HG02610 (cell line): ENCODE measurements around the gene NUP42.

Experiments
- ATAC-seq: cut with Tn5 transposase; IDR thresholded peaks from one replicate; pipeline ENCODE4 v1.9.1; 2021; ENCODE audit warnings: mild to moderate bottlenecking, moderate library complexity; ENCODE audit not compliant: unreplicated experiment

NUP42 gene

DNA sequence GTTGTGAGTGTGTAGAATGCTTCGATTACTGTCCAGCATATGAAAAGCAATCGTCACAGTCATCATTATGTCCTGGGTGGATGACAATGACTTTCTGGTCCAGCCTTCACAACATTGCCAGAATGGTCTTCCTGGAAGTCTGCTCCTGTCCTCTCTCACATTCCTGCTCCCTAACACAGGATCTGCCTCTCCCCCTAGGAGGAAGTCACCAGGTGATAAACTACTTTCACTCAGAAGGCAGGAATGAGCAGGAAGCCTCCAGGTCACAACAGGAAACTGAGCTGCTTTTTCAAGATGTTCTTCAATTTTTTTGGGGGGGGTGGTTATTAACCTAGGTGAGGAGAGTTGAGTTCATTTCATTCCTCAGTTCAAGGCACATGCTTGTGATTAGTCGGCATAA is 51.1 kb downstream of the NUP42 start:
- ATAC-seq = no peak

DNA sequence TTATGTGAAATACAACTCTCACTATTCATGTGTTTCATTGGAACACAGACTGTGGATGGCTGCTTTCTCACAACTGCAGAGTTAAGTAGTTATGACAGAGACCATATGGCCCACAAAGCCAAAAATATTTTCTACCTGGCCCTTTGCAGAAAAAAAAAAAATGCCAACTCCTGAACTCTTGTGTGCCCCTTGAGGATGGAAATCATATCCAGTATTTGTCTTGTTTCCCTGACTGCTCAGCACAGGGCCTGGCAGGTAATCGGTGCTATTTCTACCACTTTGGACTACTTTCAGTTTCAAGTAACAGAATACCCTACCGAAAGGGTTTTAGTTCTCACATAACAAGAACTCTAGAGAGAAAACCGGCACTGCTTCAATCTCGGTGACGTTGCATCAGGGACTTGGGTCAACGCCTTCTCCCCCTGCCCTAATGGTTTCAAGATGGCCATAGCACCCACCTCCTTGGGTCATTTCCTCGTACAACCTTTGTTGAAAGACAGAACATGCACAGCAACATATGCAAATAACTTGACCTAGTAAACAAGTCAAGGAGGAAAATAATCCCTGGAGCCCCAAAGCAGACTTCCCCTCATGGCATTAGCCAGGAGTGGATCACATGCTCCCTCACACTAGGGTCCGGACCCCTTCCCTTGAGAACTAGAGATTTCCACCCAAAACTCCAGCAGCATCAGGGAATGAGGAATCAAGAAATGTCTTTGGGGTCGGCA is 52.9 kb downstream of the NUP42 start:
- ATAC-seq = peak; percentile 95

DNA sequence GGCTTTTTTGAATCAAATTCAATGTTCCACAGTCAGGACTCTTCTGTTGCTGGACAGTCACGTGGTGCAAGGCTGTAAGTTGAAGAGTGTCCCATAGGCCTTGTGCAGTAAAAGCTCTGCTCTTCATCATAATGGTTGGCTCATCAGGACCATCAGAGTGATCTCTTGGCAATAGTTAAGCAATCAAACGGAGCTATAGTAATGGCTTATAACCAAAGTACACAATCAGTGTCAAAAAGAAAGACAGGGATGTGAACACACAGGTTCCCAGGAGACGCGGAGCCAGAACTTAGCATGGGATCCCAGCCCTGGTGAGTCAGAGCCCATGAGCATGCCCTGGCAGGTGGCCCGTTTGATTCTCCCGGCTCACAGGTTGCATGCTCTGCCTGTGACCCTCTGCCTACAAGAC is 54.0 kb downstream of the NUP42 start:
- no peak for ATAC-seq

DNA sequence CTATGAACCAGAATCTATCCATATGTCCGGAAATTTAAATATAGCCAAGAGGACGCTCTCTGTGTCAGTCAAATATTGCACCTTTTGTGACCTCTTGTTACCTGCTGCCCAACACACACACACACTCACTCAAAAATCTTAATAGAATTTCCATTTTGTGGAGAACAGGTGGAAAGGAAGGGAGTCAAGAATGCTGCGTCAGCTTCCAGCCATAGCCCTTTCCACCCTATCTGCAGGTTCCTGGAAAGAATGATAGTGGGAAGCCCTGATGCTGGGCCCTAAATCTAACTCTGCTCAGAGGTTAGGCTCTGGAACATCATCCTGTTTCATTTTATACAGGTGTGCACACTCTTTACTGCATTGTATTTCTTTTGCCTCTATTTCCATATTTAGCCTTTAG is 55.2 kb downstream of the NUP42 start:
- ATAC-seq = no peak

DNA sequence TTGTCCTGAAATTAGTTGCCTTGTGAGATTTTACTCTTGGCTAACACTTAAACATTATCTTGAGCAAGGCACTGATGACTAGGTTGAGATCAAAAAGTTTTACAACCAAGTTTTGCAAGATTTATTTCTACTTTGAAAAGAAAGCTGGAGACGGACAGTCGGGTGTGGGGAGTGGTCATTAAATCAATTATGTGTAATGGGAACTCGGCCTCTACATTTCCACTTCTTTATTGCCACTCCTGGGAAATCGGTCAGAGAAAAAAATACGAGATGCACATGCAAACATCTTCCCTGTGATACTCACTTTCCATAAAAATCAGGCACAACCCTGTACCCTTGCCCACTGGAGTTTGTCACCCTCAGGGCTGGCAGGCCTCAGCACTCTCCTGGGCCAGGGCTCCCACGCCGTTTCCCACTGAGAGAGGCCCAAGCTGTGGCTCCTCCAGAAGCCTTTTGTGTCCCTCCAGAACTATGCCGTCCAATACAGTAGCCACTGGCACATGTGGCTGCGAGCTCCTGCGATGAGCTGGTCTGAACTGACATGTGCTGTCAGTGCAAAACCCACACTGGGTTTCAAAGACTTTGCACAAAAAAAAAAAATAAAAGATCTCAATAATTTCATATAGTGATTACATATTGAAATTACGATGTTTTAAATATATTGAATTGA is 57.3 kb downstream of the NUP42 start:
- no peak for ATAC-seq

DNA sequence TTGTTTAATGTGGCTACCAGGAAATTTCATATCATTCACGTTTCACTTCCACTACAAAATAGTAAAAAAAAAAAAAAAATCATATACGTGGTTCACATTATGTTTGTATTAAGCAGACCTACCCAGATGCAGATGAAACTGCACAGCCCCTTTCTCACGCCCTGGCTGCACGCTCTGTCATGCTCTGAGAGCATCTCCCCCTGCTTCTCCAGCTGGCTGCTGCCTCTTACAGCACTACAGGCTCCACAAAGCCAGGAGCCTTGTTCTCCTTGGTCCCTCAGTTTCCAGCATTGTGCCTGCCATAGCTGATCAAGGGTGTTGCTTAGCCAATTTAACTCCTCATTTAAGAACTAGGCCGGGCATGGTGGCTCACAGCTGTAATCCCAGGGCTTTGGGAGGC is 57.9 kb downstream of the NUP42 start:
- ATAC-seq = no peak

DNA sequence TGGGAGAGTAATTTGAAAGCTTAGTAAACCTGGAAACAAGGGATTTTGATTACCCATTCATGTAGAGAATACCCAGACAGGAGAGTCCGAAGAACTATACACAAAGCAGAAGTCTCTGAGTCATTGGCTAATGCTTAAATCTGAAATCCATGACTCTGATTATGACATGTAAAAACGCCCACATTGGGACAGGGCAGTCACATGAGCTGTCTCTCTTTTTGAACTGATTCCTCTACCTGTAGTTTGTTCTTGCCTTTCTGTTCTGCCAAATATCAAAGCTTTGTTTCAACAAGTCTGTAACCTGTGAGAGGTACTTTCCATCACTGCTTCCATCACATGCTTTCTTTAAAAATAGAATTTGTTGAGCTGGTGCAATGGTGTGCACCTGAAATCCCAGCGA is 60.5 kb downstream of the NUP42 start:
- ATAC-seq = peak; percentile 62

DNA sequence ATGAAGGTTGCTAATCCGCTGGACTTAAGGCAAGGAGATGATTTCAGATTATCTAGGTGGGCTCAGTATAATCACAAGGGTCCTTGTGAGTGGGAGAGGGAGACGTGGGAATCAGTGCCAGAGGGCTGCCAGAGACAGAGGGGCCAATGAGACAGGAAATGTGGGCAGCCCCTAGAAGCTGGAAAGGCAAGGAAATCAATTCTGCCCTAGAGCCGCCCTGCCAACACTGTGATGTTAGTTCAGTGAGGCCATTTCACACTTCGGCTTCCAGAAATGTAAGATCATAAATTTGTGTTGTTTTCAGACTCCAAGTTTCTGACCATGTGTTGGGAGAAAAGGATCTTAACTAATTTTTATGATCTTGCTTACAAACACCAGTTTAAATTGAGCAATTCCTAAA is 61.1 kb downstream of the NUP42 start:
- ATAC-seq = no peak

DNA sequence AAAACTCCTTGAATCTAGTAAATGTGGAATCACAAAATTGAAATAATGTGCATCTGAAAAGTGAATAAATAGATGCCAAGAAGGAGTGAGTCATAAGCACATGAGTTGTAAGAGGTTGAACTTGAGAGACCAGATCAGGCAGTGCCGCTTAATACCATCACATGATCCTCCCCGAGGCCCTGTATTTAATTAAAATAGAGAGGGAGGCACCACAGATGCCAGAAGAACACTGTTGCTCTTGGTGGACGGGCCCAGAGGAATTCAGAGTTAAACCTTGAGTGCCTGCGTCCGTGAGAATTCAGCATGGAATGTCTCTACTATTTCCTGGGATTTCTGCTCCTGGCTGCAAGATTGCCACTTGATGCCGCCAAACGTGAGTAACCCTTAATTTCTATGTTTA is 64.7 kb downstream of the NUP42 start, which contains the start of gene GPNMB:
Gene GPNMB (plus strand): TSS at position 221 of the 400 bp plus-strand sequence. CDS start 83 bp downstream, at position 304.
- ATAC-seq = no peak

DNA sequence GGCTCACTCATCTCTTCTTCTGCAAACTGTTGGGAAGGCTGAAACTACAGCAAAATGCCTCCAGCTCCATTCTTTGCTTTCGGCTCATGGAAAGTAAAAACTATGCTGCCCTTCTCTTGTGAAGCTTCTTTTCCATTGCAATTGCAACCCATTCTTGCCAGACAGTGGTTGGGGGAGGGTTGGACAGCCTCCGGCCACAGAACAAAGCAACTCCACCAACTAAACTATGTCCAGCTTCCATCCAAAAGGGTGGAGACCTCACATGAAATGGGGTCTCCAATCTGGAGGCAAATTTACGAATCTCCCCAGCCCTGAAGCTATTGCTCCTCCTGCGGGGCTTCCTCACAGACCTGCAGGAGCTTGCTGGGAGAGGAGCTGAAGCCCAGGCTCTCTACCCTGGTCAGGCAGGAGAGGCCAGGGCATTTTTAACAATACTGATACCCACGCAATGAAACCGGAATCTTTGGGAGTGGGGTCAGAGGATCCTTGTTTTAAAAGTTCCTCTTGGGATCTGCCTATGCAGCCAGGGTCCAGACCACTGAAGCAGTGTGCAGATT is 65.3 kb downstream of the NUP42 start:
- no peak for ATAC-seq

DNA sequence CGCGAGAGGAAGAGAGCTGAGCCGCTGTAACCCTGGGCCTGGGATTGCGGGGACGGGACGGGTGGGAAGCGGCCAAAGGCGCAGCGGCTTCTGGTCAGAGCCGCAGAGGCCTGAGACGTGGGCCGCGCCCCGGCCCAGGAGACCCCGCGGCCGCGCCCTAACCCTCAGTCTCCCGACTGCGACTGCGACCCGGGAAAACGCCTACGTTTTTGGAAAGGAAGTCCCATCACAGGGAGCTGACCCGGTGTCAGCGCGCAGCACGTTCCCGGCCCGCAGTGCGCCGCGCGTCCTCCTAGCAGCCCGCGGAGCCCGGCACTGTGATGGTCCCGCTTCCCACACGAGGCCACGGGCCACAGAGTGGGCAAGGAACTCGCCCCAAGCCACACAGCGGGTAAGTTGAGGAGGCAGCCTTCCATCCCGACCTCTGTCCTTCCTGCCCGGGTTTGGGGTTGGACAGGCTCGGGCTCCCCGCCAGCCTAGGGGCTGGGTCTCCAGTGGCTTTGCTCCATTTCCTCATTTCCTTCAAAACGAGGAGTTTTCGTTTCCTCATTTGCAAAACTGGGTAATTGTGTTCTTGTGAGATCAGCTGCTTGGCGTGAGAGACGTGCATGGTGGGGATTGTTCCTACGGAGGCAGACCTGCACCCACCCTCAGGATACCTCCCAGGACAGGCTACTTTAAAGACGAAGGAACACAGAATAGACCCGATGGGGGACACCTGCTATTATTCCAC is 65.9 kb downstream of the NUP42 start:
- ATAC-seq = no peak

DNA sequence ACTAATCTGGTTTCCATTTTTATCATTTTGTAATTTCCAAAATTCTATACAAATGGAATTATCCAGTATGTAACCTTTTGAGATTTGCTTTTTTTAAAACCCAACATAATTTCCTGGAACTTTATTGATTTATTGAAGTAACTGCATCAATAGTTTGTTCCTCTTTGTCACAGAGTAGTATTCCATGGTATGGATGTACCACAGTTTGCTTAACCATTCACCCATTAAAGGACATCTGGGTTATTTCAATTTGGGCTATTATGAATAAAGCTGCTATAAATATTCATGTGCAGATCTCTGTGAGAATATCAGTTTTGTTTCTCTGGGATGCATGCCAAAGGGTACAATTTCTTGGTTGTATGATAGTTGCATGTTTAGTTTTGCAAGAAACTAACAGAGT is 67.6 kb downstream of the NUP42 start:
- ATAC-seq = no peak
